GM19240 (cell line): ENCODE data around the gene SLC25A5.
"Not testable (repeated sequence)": the region's sequence is repeated elsewhere in the genome, so short reads cannot be mapped to it uniquely, and the experiment has no call there.

Experiments used
- DNase-seq: peaks from one replicate; pipeline ENCODE4 v3.0.0; 2011; ENCODE audit warnings: low spot score; ENCODE audit not compliant: insufficient read length

SLC25A5 gene

DNA sequence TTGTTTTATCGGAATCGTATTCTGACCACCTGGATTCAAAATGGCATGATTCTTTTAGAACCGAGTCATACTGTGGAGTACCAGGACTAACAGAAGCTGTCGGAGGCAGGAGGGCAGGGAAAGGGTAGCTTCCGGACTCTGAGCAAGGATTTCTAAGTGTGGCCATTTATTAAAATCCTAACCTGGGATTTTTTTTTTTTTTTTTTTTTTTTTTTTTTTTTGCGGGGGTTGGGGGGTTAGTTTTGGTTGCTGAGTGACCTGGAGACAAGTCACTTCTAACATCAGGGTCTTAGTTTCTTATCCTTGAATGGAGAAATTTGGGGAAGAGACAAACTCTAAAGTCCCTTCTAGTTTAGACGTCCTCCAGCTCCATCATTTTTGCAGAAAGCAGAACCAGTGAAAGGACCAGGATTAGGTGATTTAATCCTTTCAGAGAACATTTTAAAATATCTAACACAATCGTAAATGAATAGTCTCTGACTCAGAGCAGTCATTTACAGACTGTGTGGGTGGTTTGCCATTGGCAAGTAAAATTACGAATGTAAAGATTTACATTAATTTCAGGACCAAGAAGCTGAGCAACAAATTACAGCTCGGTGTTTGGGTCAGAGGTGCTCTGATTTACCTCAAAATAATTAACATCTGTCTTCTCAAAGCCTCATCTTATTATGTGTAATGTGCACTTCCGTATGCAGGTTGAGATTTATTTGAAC is 7.3 kb downstream of the SLC25A5 start:
- DNase-seq: no peak

DNA sequence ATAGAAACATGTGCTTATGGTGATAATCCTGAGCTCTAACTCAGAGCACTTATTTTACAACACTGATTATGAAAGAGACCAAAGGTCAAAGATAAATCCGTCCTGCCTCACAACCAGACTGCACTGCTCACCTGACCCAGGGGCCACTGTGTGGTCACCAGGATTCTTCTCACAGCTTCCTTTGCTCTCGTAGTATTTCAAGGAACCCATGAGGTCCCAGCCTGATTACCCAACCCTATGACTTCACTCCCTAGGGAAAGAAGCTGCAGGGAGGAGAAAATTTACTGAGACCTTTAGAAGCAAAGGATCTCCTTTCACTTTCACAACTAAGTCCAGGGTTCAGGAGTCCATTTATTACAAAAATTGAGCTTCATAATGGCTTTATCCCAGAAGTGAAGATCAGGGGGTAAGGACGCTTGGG is 9.6 kb downstream of the SLC25A5 start:
- no peak for DNase-seq

DNA sequence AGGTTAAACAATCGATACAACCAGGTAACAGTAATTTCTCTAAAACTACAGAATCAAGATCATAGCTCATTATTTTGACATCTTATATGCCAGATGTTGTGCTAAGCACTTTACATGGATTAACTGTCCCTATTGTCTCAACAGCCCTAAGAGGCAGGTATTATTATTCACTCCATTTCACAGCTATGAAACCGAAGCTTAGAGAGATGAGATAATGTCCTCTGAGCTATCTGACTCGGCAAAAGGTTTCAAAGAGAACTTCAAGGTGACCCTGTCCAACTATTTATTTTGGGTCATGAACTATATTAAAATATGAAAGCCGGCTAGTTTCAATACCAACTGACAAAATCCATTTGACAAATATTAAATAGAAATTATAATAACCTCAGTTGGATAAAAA is 10.3 kb downstream of the SLC25A5 start:
- no peak for DNase-seq

DNA sequence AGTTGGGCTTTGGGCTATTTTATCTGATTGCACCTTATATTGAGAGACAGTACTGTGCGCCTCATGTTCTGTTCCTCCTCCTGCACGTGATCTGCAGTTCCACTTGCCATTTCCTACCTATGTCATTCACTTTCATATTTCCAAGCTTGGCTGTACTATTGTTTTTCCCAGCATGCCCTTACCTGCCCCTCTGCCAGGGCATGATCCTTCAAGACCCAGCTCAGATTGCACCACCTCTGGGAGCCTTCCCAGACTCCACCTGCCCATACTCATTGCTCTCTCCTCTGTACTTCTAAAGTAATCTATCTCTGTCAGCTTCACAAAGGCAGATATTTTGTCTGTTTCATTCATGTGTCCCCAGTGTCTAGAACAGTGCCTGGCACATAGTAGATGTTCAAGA is 11.6 kb downstream of the SLC25A5 start:
- DNase-seq: no peak

DNA sequence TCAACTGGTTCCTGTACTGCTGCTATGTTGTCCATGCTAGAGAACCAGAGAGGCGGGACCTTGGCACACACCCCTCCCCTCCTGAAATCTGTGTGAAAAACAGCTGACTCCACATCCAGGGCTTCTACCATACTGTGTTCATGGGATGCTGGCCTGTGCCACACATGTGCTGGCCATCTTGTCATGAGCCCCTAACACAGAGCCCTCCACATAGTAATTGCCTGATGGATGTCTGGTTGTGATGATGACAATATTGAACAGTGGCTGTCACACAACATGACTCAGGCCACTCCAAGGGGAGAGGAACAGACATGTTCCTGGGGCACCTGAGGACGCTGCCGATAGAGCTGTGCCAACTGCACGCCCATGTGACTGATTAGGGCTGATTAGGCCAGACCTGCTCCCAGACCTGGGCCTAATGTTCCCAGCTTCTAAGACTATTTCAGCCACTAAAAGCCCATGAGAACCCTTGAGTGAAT is 13.1 kb downstream of the SLC25A5 start:
- no peak for DNase-seq

DNA sequence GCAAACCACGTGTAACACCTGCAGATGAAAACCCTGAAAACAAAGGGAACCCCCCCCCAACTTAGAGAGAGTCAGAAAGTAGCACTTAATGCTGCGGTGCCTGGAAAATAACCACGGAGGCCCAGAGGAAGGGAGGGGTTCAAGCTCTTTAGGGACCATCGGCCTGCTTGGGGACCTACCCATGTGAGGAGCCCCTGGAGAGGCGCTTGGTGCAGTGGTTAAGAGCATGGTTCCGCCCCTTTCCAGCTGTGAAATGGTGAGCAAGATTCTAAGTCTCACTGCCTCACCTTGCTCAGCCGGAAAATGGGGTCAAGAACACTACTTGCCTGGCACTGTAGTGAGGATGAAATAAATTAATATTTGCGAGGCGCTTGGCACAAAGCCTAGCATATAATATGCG is 13.8 kb downstream of the SLC25A5 start:
- DNase-seq: no peak

DNA sequence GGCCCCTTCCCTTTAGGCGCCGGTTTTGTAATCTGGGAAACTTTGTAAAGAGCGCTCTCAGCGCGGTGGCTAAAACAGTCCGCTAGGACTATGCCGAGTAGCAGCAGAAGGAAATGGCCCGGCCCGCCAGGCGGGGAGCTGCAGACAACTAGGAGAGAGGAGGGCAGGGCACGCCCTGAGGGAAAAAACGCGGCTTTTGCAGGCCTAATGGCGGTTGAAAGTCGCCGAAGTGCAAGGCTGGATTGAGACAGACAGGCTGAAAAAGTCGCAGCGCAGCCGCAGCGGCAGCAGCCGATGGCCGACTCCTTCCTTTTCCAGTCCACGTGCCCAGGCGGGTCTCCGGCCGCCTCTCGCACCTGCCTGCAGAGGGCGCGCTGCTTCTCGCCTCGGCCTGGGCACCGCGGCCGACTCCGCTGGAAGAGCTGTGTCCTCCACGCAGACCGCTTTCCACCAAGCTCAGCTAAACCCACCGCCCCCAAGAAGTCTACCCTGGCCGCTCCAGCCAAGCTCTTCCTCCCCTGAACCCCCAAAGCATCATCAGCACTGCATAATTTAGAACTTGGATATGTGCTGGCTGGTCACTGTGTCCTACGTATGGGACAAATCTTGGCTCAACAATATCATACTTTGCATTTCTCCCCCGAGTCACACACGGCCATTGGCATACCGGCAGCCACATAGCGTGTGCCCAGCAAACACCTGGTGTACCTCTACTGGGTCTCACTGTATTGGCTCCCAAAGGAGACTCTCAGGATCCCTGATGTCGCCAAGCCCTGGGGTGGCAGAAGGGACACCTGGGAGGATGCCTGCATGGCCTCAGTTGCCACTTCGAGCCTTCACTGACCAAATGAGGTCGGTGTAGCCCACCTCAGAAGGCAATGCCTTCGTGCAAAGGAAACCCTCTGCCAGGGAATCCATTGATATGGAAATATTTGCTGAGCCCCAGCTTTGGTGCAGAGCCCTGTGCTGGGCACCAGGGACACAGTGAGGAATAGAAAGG is 14.5 kb downstream of the SLC25A5 start:
- DNase-seq: peak; percentile 53

DNA sequence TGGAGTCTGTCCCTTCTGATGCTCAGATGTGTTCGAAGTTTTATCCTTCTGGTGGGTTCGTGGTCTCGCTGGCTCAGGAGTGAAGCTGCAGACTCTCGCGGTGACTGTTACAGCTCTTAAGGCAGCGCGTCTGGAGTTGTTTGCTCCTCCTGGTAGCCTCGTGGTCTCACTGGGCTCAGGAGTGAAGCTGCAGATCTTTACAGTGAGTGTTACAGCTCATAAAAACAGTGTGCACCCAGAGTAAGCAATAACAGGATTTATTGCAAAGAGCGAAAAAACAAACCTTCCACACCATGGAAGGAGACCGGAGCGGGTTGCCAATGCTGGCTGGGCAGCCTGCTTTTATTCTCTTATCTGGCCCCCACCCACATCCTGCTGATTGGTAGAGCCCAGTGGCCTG is 18.5 kb downstream of the SLC25A5 start:
- no peak for DNase-seq

DNA sequence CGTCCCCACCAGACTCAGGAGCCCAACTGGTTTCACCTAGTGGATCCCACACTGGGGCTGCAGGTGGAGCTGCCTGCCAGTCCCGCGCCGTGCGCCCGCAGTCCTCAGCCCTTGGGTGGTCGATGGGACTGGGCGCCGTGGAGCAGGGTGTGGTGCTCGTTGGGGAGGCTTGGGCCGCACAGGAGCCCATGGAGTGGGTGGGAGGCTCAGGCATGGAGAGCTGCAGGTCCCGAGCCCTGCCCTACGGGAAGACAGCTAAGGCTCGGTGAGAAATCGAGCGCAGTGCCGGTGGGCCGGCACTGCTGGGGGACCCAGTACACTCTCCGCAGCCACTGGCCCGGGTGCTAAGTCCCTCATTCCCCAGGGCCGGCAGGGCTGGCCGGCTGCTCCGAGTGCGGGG is 19.5 kb downstream of the SLC25A5 start:
- not testable (repeated sequence) for DNase-seq

DNA sequence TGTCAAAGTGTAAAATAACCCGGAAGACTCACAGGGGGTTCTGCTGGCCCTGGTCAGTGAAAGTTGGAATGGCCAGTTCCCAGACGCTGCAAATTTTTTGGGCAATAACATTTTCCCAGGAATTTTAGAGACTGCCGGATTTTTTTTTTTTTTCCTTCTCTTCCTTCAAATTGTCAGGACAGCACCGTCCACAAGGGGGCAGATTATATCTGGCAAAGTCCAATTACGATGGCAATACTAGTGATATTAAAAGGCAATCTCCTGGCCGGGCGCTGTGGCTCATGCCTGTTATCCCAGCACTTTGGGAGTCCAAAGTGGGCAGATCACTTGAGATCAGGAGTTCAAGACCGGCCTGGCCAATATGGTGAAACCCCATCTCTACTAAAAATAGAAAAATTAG is 20.5 kb downstream of the SLC25A5 start:
- DNase-seq: no peak

DNA sequence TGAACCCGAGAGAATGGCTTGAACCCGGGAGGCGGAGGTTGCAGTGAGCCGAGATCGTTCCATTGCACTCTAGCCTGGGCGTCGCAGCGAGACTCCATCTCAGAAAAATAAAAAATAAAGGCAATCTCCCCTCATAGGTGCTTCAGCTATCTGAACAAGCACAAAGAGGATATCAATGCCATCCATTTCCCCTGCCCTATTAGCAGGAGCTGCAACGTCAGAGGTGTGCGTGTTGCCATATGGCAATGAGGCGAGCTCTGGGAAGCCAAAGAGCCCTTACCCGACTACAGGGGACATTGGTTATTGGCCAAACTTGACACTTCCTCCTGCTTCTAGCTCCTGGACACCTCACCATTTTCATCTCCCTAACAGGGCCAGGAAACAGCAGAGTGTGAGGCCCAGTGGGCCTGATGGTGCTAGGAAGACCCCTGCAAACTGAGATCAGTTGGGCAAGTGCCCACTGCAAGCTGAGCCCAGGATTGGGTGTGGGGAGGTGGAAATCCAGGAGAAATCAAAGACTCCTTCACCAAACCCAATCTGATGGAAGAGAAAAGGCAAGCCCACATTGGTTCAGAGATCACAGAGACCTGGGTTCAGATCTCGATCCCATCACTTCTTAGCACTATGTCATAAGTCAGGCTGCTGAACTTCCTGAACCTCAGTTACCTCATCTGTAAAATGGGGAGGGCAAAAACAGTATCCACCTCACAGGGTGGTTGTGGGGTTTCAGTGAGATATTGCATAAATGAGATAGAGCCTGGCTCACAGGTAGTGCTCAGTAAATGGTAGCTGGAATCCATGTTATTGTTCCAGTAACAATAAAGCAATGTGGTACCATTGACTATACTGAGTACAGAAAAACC is 21.2 kb downstream of the SLC25A5 start:
- DNase-seq: no peak

DNA sequence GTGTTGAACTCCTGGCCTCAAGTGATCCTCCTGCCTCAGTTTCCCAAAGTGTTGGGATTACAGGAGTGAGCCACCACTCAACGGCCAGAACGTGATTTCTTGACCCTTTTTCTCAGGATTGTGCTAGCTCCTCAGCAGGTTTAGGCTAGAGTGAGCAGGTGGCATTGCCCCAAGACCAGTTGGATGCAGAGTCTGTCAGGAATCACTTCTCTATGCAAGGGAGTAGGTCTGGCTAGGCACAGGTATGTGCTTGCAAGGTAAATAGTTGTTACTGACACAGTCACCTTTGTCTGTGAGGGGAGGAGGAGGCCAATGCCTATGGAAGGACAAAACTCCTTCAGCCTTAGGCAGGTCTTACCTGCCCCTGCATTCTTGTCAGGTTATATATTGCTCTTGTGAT is 24.2 kb downstream of the SLC25A5 start:
- DNase-seq: no peak

DNA sequence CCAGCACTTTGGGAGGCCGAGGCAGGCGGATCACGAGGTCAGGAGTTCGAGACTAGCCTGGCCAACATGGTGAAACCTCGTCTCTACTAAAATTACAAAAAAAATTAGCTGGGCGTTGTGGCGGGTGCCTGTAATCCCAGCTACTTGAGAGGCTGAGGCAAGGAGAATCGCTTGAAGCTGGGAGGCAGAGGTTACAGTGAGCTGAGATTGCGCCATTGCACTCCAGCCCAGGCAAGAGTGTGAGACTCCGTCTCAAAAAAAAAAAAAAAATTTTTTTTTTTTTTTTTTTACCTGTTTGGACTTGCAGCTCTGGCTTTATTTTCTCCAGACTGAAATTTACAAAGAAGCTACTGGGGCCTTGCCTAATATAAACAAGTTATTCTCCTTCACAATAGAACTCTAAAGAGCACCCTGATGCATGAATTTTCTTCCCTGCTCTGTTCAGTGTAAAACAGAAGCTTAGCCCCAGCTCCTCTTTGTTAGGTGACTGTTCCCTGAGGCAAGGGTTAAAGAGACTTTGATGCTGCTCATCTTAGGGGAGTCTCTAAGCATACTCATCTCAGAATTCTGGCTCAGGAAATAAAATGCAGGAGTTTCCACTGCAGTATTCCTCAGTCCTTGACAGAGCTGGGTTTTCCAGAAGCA is 25.7 kb downstream of the SLC25A5 start:
- DNase-seq: not testable (repeated sequence)

DNA sequence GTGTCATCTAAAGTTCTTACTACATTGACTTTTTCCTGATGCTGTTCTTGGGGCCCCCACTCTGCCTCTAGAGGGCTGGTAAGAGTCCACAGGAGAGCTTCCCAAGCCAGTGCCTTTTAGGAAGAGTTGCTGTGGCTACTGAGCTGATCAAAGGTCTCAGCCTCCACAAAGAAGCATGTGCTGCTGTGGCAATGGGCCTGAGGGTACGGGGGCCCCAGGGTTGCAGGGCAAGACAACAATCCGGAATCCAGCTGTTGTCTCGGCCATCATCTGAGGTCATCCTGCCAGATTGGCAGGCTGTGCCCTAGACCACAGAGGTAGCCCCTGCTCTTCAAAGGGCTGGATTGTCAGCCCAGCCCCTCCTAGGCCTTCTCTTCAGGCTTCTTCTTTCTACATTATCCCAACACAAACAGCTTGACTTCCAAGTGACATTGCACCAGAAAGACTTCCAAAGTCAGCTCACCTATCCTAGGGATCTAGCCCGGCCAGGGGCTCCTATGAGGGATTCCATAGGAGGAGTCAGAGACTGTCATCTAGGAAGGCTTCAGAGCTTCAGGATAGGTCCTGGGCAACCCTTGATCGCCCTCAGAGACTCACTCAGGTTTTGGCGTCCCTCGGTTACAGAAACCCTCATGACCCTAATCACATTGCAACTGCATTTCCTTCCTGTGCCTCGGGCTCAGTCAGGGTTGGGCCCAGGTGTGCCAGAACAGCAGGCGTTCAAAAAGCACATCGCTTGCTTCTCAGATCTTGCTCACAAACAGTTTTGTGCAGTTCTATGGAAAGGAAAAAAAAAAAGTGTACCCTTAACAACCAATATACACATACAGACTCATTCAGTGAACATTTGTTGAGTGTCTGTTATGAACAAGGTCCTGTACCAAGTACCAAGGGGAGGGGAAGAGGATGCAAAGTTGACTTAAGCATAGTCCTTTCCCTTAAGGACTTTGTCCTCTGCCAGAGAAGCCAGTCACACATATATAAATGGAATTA is 27.8 kb downstream of the SLC25A5 start:
- DNase-seq: no peak

DNA sequence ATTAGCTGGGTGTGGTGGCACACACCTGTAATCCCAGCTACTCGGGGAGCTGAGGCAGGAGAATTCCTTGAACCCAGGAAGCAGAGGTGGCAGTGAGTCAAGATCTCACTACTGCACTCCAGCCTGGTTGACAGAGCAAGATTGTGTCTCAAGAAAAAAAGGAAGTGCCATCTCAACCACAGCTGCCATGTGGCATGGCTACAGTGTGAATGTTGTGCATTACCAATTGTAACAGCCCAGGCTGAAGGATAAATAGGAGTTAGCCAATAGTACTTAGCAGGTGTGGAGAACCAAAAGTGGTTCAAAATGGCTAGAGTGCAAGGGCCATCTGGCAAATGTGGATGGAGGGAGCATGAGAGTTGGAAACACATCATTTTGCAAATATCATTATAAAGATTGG is 28.9 kb downstream of the SLC25A5 start:
- DNase-seq: no peak

DNA sequence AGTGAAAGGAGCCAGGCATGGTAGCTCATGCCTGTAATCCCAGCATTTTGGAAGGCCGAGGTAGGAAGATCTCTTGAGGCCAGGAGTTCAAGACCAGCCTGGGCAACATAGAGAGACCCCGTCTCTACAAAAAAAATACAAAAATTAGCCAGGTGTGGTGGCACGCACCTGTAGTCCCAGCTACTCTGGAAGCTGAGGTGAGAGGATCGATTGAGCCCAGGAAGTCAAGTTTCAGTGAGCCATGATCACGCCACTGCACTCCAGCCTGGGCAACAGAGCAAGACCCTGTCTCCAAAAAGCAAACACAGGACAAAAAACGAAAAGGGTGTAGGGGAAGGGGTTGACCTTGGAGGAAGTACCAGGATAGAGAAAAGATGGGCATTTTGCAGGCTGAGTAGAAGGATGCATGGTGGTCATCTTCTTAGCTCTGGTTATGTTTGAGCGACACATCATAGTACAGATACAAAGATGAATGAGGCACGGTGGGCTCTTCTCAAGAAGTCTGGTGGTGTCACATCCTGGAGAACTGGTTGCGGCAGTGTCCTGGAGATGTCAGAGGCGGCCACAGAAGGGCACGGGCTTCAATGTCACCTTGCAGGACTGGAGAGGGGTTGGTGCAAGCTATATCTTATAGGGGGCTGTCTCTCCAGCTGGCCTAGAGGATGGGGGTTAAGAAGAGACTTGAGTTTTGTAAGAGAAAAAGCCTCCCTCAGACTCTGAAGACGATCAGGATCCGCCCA is 32.0 kb downstream of the SLC25A5 start:
- no peak for DNase-seq

DNA sequence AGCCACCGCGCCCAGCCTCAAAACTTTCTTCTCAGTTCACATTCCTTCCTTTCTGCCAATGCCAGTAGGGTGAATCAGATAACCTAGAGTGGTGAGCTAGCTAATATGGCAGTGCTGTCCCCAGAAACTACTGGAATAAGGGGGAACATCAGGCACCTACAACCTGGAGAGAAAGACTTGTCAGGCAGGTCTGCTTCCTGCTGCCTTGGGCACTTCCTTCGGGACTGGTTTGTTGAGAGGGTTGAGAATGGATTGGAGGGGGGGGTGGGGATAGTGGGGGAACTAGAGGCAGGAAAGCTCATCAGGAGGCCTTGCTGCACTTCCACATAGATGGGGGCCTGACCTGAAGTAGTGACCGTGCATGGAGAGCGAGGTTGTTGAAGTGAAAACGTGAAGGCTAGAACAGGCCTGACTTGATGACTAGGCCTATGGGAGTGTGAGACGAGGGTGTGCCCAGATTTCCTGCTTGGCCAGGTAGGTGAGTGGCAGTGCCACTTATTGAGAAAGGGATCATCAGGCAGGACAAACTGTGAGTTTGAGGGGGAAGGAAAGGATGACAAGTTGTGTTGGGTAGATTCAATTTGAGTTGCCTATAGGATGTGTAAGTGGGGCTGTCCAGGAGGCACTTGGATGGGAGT is 33.4 kb downstream of the SLC25A5 start:
- no peak for DNase-seq

DNA sequence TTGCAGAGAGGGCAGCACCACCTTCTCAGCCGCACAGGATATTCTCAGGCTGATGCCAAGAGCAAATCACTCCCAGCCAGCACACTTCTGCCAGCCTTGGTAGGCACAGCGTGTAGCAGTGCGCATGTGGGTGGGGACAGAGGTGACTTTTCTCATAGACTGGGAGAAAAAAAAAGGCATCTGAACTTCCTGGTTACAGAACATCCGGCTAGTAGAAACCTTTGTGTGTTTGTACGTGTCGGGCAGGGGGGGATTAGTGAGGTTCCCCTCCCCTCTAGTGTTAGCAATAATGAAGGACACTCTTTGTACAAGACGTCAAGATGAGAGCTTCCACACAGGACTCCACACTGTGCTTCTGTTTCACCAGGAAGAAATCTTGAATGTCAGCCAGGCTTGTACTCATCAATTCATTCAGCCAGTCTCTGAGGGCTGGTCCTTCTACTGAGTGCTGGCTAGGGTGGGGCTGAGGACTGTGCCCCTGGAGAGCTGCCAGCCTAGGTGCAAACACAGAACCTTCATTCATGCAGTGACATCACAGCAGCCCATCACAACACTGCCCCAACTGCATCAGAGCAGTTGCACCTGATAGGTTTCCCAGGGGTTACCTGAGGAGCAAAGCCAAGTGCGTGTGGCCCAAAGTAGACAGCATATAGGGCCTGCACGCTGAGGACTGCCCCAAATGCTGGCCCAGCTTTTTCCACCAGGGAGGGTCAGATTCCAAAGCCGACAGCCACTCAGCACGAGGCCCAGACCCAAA is 34.7 kb downstream of the SLC25A5 start:
- no peak for DNase-seq
